Stomach (tissue), 4 donors: ENCODE measurements around the gene TSHR.

ENCODE experiments used
- CTCF ChIP-seq, 7 experiments: fragments of 450-650 bp in 4 of 7; fragments of 200-600 bp in 3 of 7; sonication (generic) in 3 of 7; IDR thresholded peaks; one replicate each; pipeline ENCODE4 v1.5.1; 2016 to 2019; ENCODE audit warnings: antibody characterized with exemption in 7 of 7, control low read depth in 2 of 7, mild to moderate bottlenecking in 1 of 7
- POLR2A ChIP-seq, 4 donors: fragments of 450-650 bp; IDR thresholded peaks; one replicate each; pipeline ENCODE4 v1.6.1; 2016; ENCODE audit warnings: antibody characterized with exemption in 4 of 4, control low read depth in 2 of 4, mild to moderate bottlenecking in 1 of 4, moderate library complexity in 1 of 4

- TF ChIP-seq POLR2A (IDR thresholded peaks at IDR 0.05) (no peak), CTCF (IDR thresholded peaks at IDR 0.05) (no peak)
Observed at GRCh38 chr14:80955416-80955941, at the start of gene TSHR.
